HG03521 (cell line): ENCODE results near the gene HHEX.
"Not testable (repeated sequence)": the region's sequence is repeated elsewhere in the genome, so short reads cannot be mapped to it uniquely, and the experiment has no call there.

Source experiments
- ATAC-seq: cut with Tn5 transposase; IDR thresholded peaks from one replicate; pipeline ENCODE4 v1.9.1; 2021; ENCODE audit warnings: mild to moderate bottlenecking, moderate library complexity; ENCODE audit not compliant: unreplicated experiment

The HHEX gene

GRCh38 chr10:92732958-92733357, 43.2 kb downstream of the HHEX start:
- no peak for ATAC-seq

GRCh38 chr10:92734301-92734700, 44.5 kb downstream of the HHEX start:
- ATAC-seq, result no peak

DNA sequence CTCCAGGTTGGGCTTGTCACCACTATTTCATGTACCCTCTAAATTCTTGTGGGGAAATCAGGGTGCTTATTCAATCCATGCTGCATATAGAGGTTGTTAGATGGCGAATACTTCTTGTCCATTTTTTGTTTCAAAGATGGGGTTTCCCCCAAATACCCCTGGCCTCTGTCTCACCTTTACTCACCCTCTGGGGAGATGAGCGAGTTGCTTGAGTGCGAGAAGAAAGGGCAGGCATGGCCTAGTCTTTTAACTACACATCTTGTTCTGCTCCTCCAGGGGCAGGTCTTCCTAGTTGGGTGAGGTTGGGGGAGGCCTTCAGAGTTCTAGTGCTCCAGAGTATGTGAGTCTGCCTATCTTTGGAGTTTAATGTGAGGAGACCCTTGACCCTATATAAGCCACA, 46.2 kb downstream of the HHEX start:
- no peak for ATAC-seq

DNA sequence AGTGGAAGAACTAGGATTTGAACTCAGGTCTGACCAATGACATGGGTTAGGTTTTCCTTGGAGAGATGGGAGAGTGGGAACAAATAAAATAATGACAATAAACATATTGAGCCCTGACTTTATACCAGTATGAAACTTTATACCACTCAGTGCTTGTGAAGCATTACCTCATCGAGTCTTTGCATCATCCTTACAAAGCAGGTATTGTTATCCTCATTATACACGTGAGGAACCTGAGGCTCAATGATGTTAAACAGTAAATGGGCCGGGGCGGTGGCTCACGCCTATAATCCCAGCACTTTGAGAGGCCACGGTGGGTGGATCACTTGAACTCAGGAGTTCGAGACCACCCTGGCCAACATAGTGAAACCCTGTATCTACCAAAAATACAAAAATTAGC, 47.7 kb downstream of the HHEX start:
- ATAC-seq, result no peak

GRCh38 chr10:92740762-92741161, 51.0 kb downstream of the HHEX start:
- no peak for ATAC-seq

DNA sequence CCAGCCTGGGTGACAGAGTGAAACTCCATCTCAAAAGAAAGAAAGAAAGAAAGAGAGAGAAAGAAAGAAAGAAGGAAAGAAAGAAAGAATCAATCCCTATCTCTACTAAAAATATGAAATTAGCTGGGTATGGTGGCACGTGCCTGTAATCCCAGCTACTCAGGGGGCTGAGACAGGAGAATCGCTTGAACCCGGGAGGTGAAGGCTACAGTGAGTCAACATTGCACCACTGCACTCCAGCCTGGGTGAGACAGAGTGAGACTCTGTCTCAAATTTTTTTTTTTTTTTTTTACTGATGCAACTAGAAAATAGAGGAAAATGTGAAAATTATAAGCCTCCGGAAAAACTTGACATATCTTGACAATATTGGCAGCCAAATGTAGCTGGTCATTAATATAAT, 52.0 kb downstream of the HHEX start:
- not testable (repeated sequence) for ATAC-seq

DNA sequence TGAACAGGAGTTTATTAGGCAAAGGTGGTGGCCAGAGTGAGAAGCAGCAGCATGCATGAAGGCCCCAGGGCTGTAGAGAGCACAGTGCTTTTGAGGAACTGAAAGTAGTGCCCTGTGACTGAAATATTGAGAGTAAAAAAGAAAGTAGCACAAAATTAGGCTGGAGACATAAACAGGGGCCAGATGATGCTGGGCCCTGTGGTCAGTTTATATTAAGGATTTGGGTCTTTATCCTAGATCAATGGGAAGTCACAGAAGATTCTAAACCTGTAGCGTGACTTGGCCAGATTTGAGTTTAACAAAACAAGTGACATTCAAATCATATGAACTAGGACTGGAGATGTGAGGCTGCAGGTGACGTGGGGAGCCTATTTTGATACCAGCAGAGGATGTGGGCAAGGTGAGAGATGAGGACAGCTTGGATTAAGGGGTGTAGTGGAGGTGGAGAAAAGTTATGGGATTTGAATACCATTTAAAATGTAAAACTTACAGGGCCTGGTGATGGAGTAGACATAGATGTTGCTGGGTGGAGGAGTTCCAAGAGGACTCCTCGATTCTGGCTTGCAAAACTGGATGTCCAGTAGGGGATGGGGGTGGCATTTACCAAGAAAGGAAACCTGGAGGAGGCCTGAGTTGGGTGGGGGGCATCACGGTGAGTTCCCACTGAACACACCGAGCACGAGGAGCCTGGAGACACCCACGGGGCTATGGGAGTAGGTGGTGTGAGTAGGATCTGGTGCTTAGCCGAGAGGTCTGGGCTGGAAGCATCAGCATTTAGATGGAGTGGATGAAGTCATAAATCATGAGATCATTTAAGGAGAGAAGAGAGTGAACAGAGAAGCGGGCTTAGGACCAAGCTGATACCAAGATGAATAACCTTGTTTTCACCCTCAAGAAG, 52.8 kb downstream of the HHEX start:
- ATAC-seq, result peak; percentile 97
